Keratinocyte (primary cell): Measurements from ENCODE around the gene NYAP2. TPM values are rescaled to one million over a fixed set of nuclear protein-coding genes. Genes with fewer than 3 reads are reported as not detected.

Experiments
- DNase-seq: peaks from one replicate; pipeline ENCODE4 v3.0.0-alpha.2; 2011; ENCODE audit warnings: low read depth, missing footprints, low spot score
- FAIRE-seq: peaks from 2 replicates; lab custom pipeline; 2011; peaks lifted over from hg19 to GRCh38; lab: Jason Lieb, UNC
- H2AFZ ChIP-seq: 2 replicates; pipeline ENCODE4 v1.6.0; 2012; ENCODE audit warnings: low read length, control low read depth, inconsistent platforms; ENCODE audit not compliant: control insufficient read depth
- H3K27ac ChIP-seq: 2 replicates; pipeline ENCODE4 v1.5.1; 2011; ENCODE audit warnings: low read length; ENCODE audit not compliant: control insufficient read depth, insufficient read depth
- H3K27me3 ChIP-seq: 3 replicates; pipeline ENCODE4 v1.6.0; 2011; ENCODE audit warnings: low read length; ENCODE audit not compliant: control insufficient read depth, insufficient read depth; ENCODE audit errors: extremely low read depth
- H3K36me3 ChIP-seq, 2 experiments: 2 replicates in 1 of 2; 3 replicates in 1 of 2; pipeline ENCODE4 v1.5.1; 2011; ENCODE audit warnings: low read length in 2 of 2, mild to moderate bottlenecking in 1 of 2; ENCODE audit not compliant: control insufficient read depth in 2 of 2, insufficient read depth in 2 of 2; ENCODE audit errors: extremely low read depth in 1 of 2
- H3K4me1 ChIP-seq: 3 replicates; pipeline ENCODE4 v1.5.1; 2011; ENCODE audit warnings: low read length; ENCODE audit not compliant: control insufficient read depth, insufficient read depth; ENCODE audit errors: extremely low read depth
- H3K4me2 ChIP-seq: 3 replicates; pipeline ENCODE4 v1.6.0; 2011; ENCODE audit warnings: low read depth, low read length; ENCODE audit not compliant: control insufficient read depth, insufficient read depth; ENCODE audit errors: extremely low read depth
- H3K4me3 ChIP-seq, 3 experiments: fragments of 200-600 bp in 1 of 3; sonication (generic) in 1 of 3; 2 replicates in 2 of 3; 3 replicates in 1 of 3; pipeline ENCODE4 v1.5.1; 2011 to 2016; ENCODE audit warnings: low read length in 3 of 3, mild to moderate bottlenecking in 3 of 3, control low read depth in 2 of 3, inconsistent platforms in 1 of 3, low read depth in 1 of 3, mixed read lengths in 1 of 3, mixed run types in 1 of 3, moderate library complexity in 1 of 3; ENCODE audit not compliant: control insufficient read depth in 2 of 3, insufficient read depth in 2 of 3; ENCODE audit errors: extremely low read depth in 1 of 3
- H3K79me2 ChIP-seq: 2 replicates; pipeline ENCODE4 v1.6.0; 2012; ENCODE audit warnings: low read length; ENCODE audit not compliant: control insufficient read depth, insufficient read depth
- H3K9ac ChIP-seq: 3 replicates; pipeline ENCODE4 v1.6.0; 2011; ENCODE audit warnings: low read length; ENCODE audit not compliant: control insufficient read depth, insufficient read depth; ENCODE audit errors: extremely low read depth
- H3K9me1 ChIP-seq: 3 replicates; pipeline ENCODE4 v1.6.0; 2011; ENCODE audit warnings: low read length; ENCODE audit not compliant: control insufficient read depth, insufficient read depth; ENCODE audit errors: extremely low read depth
- H3K9me3 ChIP-seq: 2 replicates; pipeline ENCODE4 v1.5.1; 2012; ENCODE audit warnings: low read depth, low read length; ENCODE audit not compliant: control insufficient read depth
- H4K20me1 ChIP-seq: 3 replicates; pipeline ENCODE4 v1.6.0; 2011; ENCODE audit warnings: low read length; ENCODE audit not compliant: control insufficient read depth, insufficient read depth; ENCODE audit errors: extremely low read depth
- EZH2 ChIP-seq: IDR thresholded peaks from one replicate; pipeline ENCODE4 v1.6.1; 2012; ENCODE audit warnings: inconsistent platforms, mild to moderate bottlenecking, low read length, moderate library complexity
- dilution Hi-C: fragments of 300-500 bp; cut with MboI; formaldehyde crosslinking; loops from one replicate; pipeline ENCODE4 v1.7.0; 2020; ENCODE audit warnings: low sequenced_read_pairs; ENCODE audit not compliant: extremely low pct_ligation_motif_present
- polyA plus RNA-seq, 5 experiments: library from polyadenylated mRNA; depleted of rRNA in 3 of 5; stranded (reverse) in 3 of 5; stranded (forward) in 1 of 5; unstranded in 1 of 5; fragments of >200 nt; gene quantifications; 1 replicate in 1 of 5; 2 replicates in 3 of 5; 3 replicates in 1 of 5; pipeline versions ENCODE4 v1.2.1 to v1.2.3, GENCODE V29; 2011 to 2012; ENCODE audit warnings: missing spikeins in 2 of 5, low read depth in 1 of 5, low replicate concordance in 1 of 5
- TF ChIP-seq, protein P1 (sequence below), 3 experiments: IDR thresholded peaks in 1 of 3; conservative IDR thresholded peaks in 1 of 3; optimal IDR thresholded peaks in 1 of 3; 2 replicates in 2 of 3; 3 replicates in 1 of 3; pipeline versions ENCODE3 to v1.5.1; 2011; ENCODE audit warnings: low read length in 3 of 3, mild to moderate bottlenecking in 3 of 3, moderate library complexity in 2 of 3, control low read depth in 1 of 3, inconsistent platforms in 1 of 3; ENCODE audit not compliant: insufficient read depth in 2 of 3; ENCODE audit errors: extremely low read depth in 1 of 3

NYAP2 gene
- polyA plus RNA-seq, 1 donor (not counting 4 experiments of a cell fraction or from before 2014, with no cell fraction given): not detected

DNA sequence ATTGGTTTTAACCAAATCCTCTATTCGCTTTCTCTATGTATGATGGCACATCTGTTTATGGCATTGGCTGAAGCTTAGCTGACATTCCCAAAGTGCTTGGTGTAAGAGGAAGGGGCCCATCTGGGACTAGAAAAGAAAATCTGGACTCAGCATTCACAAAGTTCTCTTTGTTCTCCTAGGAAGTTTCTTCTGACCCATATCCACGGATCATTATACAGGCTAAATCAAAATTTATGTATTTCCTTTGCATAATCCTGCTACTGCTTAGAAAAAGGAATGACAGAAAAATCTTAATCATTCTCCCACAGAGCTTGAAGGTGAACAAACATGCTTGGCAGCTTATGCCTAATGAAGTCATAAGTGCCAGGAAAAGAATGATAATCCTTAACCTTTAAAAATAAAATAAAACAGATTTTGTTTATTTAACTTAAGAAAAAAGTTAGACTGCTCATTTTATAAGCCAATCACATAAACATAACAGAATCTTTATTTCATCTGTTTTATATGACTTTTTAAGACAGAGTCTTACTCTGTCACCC, 88.4 kb downstream of the NYAP2 start:
- dilution Hi-C loops: no loop called here
- Histone ChIP-seq H3K4me3 (no peak overlapping the region), H3K9me3 (no peaks in the 10 kb centered on the region), H3K36me3 (no peaks in the 10 kb centered on the region), H4K20me1 (no peaks in the 10 kb centered on the region), H3K9me1 (no peaks in the 10 kb centered on the region), H3K4me2 (no peak overlapping the region), H3K79me2 (no peaks in the 10 kb centered on the region), H2AFZ (no peak overlapping the region), H3K9ac (no peak overlapping the region), H3K27ac (no peak overlapping the region), H3K27me3 (no peaks in the 10 kb centered on the region), H3K4me1 (no peaks in the 10 kb centered on the region)
- TF ChIP-seq EZH2: no peak
- TF ChIP-seq, protein P1, sequence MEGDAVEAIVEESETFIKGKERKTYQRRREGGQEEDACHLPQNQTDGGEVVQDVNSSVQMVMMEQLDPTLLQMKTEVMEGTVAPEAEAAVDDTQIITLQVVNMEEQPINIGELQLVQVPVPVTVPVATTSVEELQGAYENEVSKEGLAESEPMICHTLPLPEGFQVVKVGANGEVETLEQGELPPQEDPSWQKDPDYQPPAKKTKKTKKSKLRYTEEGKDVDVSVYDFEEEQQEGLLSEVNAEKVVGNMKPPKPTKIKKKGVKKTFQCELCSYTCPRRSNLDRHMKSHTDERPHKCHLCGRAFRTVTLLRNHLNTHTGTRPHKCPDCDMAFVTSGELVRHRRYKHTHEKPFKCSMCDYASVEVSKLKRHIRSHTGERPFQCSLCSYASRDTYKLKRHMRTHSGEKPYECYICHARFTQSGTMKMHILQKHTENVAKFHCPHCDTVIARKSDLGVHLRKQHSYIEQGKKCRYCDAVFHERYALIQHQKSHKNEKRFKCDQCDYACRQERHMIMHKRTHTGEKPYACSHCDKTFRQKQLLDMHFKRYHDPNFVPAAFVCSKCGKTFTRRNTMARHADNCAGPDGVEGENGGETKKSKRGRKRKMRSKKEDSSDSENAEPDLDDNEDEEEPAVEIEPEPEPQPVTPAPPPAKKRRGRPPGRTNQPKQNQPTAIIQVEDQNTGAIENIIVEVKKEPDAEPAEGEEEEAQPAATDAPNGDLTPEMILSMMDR (optimal IDR thresholded peaks at IDR 0.05 in 1 of 3, IDR thresholded peaks at IDR 0.05 in 1 of 3, conservative IDR thresholded peaks at IDR 0.05 in 1 of 3; ENCODE audit: extremely low read depth in 1 of 3, insufficient read depth in 2 of 3, low read length in 3 of 3): no peak
- DNase-seq (no peak), FAIRE-seq (no peak)

DNA sequence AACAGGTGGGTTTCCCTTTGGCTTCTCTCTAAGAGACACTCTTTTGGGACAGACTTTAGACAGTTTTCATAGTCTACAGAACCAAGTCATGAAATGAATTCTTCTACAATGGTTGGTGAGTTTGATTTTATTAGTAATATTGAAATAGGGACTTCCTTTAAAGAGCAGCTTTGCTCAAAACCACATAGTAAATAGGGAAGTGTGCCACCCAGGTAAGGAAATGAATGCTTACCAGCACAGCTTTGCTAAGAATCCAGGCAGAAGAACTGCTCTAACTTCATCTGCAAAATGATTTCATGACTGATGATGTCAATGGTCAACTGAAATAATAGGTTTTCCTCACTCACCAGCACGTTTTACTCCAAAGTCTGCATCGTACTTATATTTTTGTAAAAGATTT, 89.2 kb downstream of the NYAP2 start:
- no peak for FAIRE-seq
- Histone ChIP-seq H2AFZ (no peak overlapping the region), H3K4me2 (no peak overlapping the region), H4K20me1 (no peaks in the 10 kb centered on the region), H3K4me1 (no peaks in the 10 kb centered on the region), H3K9ac (no peak overlapping the region), H3K27me3 (no peaks in the 10 kb centered on the region), H3K27ac (no peak overlapping the region), H3K9me1 (no peaks in the 10 kb centered on the region), H3K4me3 (no peak overlapping the region), H3K79me2 (no peaks in the 10 kb centered on the region), H3K9me3 (no peaks in the 10 kb centered on the region), H3K36me3 (no peaks in the 10 kb centered on the region)
- no peak for DNase-seq
- TF ChIP-seq, protein P1 (optimal IDR thresholded peaks at IDR 0.05 in 1 of 3, IDR thresholded peaks at IDR 0.05 in 1 of 3, conservative IDR thresholded peaks at IDR 0.05 in 1 of 3; ENCODE audit: extremely low read depth in 1 of 3, insufficient read depth in 2 of 3, low read length in 3 of 3): no peak
- no peak for TF ChIP-seq EZH2
- dilution Hi-C loops: no loop called here
